ENCODE results near the gene BEND4. TPM values are rescaled to one million over a fixed set of nuclear protein-coding genes. Genes with fewer than 3 reads are reported as not detected.

Gene BEND4
- polyA plus RNA-seq, 1 experiment = not detected

- Histone ChIP-seq H3K4me3 (ENCODE audit: low read depth, low read length) (no peak overlapping the region), H3K36me3 (ENCODE audit: control insufficient read depth, insufficient read depth, low read length) (no peaks in the 10 kb centered on the region), H3K27me3 (ENCODE audit: control insufficient read depth, insufficient read depth, low read length) (no peaks in the 10 kb centered on the region)
- DNase-seq (ENCODE audit: low read depth) = no peak
- no peak for TF ChIP-seq CTCF (IDR thresholded peaks at IDR 0.05; ENCODE audit: insufficient read depth, low read depth, low read length)
- CTCF ChIA-PET = interaction anchor here (0.6 kb wide), 1 partner anchor 170 kb away, joined by 3 read pairs; no protein-coding TSS in a partner anchor
- POLR2A ChIA-PET = no interaction called here
Observed at GRCh38 chr4:42132099-42132498, 20.4 kb downstream of the BEND4 start.

- ChIA-PET CTCF (no interaction called here), POLR2A (no interaction called here)
- Histone ChIP-seq H3K36me3 (ENCODE audit: control insufficient read depth, insufficient read depth, low read length) (no peaks in the 10 kb centered on the region), H3K27me3 (ENCODE audit: control insufficient read depth, insufficient read depth, low read length) (peaks cover 3% of the 10 kb centered on the region; the same call in 1 of the 2 replicates), H3K4me3 (ENCODE audit: low read depth, low read length) (no peak overlapping the region)
- DNase-seq (ENCODE audit: low read depth) = no peak
- TF ChIP-seq CTCF (IDR thresholded peaks at IDR 0.05; ENCODE audit: insufficient read depth, low read depth, low read length) = no peak
Observed at GRCh38 chr4:42123071-42123644, 29.3 kb downstream of the BEND4 start.

GRCh38 chr4:42122237-42122636 is 30.2 kb downstream of the BEND4 start:
- Histone ChIP-seq H3K36me3 (ENCODE audit: control insufficient read depth, insufficient read depth, low read length) (no peaks in the 10 kb centered on the region), H3K27me3 (ENCODE audit: control insufficient read depth, insufficient read depth, low read length) (peaks cover 3% of the 10 kb centered on the region; the same call in 1 of the 2 replicates), H3K4me3 (ENCODE audit: low read depth, low read length) (no peak overlapping the region)
- ChIA-PET CTCF (no interaction called here), POLR2A (no interaction called here)
- DNase-seq (ENCODE audit: low read depth) = no peak
- TF ChIP-seq CTCF (IDR thresholded peaks at IDR 0.05; ENCODE audit: insufficient read depth, low read depth, low read length) = no peak

GRCh38 chr4:42119886-42120285 is 32.6 kb downstream of the BEND4 start:
- Histone ChIP-seq H3K36me3 (ENCODE audit: control insufficient read depth, insufficient read depth, low read length) (no peaks in the 10 kb centered on the region), H3K27me3 (ENCODE audit: control insufficient read depth, insufficient read depth, low read length) (peaks cover 3% of the 10 kb centered on the region; the same call in 1 of the 2 replicates), H3K4me3 (ENCODE audit: low read depth, low read length) (no peak overlapping the region)
- no peak for DNase-seq (ENCODE audit: low read depth)
- POLR2A ChIA-PET = no interaction called here
- TF ChIP-seq CTCF (IDR thresholded peaks at IDR 0.05; ENCODE audit: insufficient read depth, low read depth, low read length) = no peak
- CTCF ChIA-PET = no interaction called here

- peaks cover 1% of the 10 kb centered on the region; the same call in 1 of the 2 replicates for H3K27me3 ChIP-seq (ENCODE audit: control insufficient read depth, insufficient read depth, low read length)
- no peaks in the 10 kb centered on the region for H3K36me3 ChIP-seq (ENCODE audit: control insufficient read depth, insufficient read depth, low read length)
- ChIA-PET CTCF (no interaction called here), POLR2A (no interaction called here)
- no peak for DNase-seq (ENCODE audit: low read depth)
- no peak for TF ChIP-seq CTCF (IDR thresholded peaks at IDR 0.05; ENCODE audit: insufficient read depth, low read depth, low read length)
- no peak overlapping the region for H3K4me3 ChIP-seq (ENCODE audit: low read depth, low read length)
Observed at GRCh38 chr4:42112846-42113245, 39.6 kb downstream of the BEND4 start.

Data from BJ (cell line).